ENCODE measurements around the gene SLC7A1.
A peak's percentile ranks its signal among the peaks of the same experiment; 100 is the strongest.

The SLC7A1 gene

GRCh38 chr13:29483623-29484022 lies 111.9 kb downstream of the SLC7A1 start:
- no peak for DNase-seq

- no peak for DNase-seq
These were observed 112.3 kb downstream of the SLC7A1 start for GRCh38 chr13:29483211-29483610.

- no peak for DNase-seq
These were observed 113.0 kb downstream of the SLC7A1 start for GRCh38 chr13:29482504-29482903.

- no peak for DNase-seq
These were observed 113.9 kb downstream of the SLC7A1 start for GRCh38 chr13:29481603-29482002.

- DNase-seq, result no peak
These were observed 114.5 kb downstream of the SLC7A1 start for GRCh38 chr13:29480893-29481525.

- no peak for DNase-seq
These were observed 115.6 kb downstream of the SLC7A1 start for GRCh38 chr13:29479716-29480492.

- DNase-seq, result no peak
These were observed 119.4 kb downstream of the SLC7A1 start for GRCh38 chr13:29476046-29476445.

GRCh38 chr13:29474991-29475390 lies 120.5 kb downstream of the SLC7A1 start:
- DNase-seq, result no peak

GRCh38 chr13:29473166-29473565 lies 122.3 kb downstream of the SLC7A1 start:
- DNase-seq, result no peak

- peak; percentile 58 for DNase-seq
These were observed 123.0 kb downstream of the SLC7A1 start for GRCh38 chr13:29472332-29472961.

- no peak for DNase-seq
These were observed 123.9 kb downstream of the SLC7A1 start for GRCh38 chr13:29471551-29471950.

GRCh38 chr13:29465741-29466293 lies 129.7 kb downstream of the SLC7A1 start:
- no peak for DNase-seq

- no peak for DNase-seq
These were observed 131.3 kb downstream of the SLC7A1 start for GRCh38 chr13:29464105-29464679.

- DNase-seq, result no peak
These were observed 135.6 kb downstream of the SLC7A1 start for GRCh38 chr13:29459813-29460355.

Data from kidney glomerular epithelial cell (primary cell).